ENCODE measurements around the gene HIRIP3.

Gene HIRIP3

DNA sequence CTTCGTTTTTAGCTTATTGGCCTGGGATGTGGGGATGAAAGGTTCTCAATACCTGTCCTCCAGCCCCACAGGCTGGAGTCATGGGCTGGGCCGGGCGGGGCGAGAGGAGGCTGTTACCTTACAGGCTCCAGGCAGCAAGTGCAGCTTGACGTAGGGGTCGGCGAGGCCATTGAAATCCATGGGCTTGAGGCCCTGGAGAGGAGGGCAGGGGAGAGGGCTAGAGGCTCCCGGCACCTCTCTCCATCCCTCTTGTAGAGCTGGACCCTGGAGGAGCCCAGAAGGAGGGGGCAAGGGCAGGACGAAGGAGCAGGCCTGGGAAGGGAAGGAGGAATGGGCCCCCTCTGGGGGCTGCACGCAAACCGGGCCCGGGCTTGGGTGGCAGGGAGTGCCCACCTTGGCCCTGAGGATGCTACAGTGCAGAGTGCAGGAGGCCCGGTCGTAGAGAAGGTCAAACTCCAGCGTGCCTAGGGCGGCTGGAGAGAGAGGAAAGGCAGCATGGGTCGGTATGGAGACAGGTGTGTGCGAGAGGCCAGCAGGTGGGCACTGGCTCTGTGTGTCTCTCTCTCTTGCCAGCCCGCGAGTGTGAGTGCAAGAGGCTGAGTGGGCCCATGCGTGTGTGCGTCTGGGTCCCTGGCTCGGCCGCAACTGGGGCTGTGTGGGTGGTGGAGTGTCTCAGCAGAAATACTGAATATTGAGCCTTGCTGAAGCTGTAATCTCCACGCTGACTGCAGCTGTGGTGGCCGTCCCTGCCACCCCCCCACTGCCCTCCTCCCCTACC is 13.9 kb upstream of the HIRIP3 start:
- Histone ChIP-seq H3K4me2 (ENCODE audit: low read length) (no peak overlapping the region), H3K36me3 (ENCODE audit: control insufficient read depth, low read length) (peaks cover 8% of the 10 kb centered on the region), H4K20me1 (ENCODE audit: control insufficient read depth, insufficient read depth, low read depth, low read length) (no peaks in the 10 kb centered on the region), H3K27me3 (ENCODE audit: control insufficient read depth, low read length) (peaks cover 31% of the 10 kb centered on the region), H3K4me3 (ENCODE audit: low read length) (no peak overlapping the region), H3K4me1 (ENCODE audit: control insufficient read depth, low read length) (peaks cover 26% of the 10 kb centered on the region), H3K9me2 (replicated peaks; ENCODE audit: control insufficient read depth, low read length) (no peaks in the 10 kb centered on the region), H3K9me3 (ENCODE audit: control insufficient read depth, insufficient read depth, low read length) (no peaks in the 10 kb centered on the region), H3K79me2 (ENCODE audit: control insufficient read depth, low read length) (no peaks in the 10 kb centered on the region), H3F3A (ENCODE audit: control insufficient read depth, insufficient read depth) (no peaks in the 10 kb centered on the region), H3K27ac (ENCODE audit: low read depth, low read length) (no peak overlapping the region)
- no peak for TF ChIP-seq CTCF (IDR thresholded peaks at IDR 0.05; ENCODE audit: low read depth, low read length, poor library complexity, severe bottlenecking)
- no peak for TF ChIP-seq EZH2phosphoT487 (IDR thresholded peaks at IDR 0.05; ENCODE audit: borderline replicate concordance, low read length)

- H3K9me3 ChIP-seq (ENCODE audit: control insufficient read depth, insufficient read depth, low read length): no peaks in the 10 kb centered on the region
- no peak overlapping the region for H3K4me3 ChIP-seq (ENCODE audit: low read length)
Measured at GRCh38 chr16:30007378-30007895, 12.0 kb upstream of the HIRIP3 start.

GRCh38 chr16:30006659-30007377 is 11.4 kb upstream of the HIRIP3 start:
- Histone ChIP-seq H3K4me1 (ENCODE audit: control insufficient read depth, low read length) (peaks cover 15% of the 10 kb centered on the region), H3K36me3 (ENCODE audit: control insufficient read depth, low read length) (peaks cover 21% of the 10 kb centered on the region), H3K27ac (ENCODE audit: low read depth, low read length) (no peak overlapping the region), H3K79me2 (ENCODE audit: control insufficient read depth, low read length) (no peaks in the 10 kb centered on the region), H3K9me2 (replicated peaks; ENCODE audit: control insufficient read depth, low read length) (no peaks in the 10 kb centered on the region), H3F3A (ENCODE audit: control insufficient read depth, insufficient read depth) (no peaks in the 10 kb centered on the region), H3K27me3 (ENCODE audit: control insufficient read depth, low read length) (peaks cover 27% of the 10 kb centered on the region), H3K4me2 (ENCODE audit: low read length) (no peak overlapping the region), H4K20me1 (ENCODE audit: control insufficient read depth, insufficient read depth, low read depth, low read length) (no peaks in the 10 kb centered on the region), H3K9me3 (ENCODE audit: control insufficient read depth, insufficient read depth, low read length) (no peaks in the 10 kb centered on the region), H3K4me3 (ENCODE audit: low read length) (no peak overlapping the region)
- TF ChIP-seq EZH2phosphoT487 (IDR thresholded peaks at IDR 0.05; ENCODE audit: borderline replicate concordance, low read length) (no peak), CTCF (IDR thresholded peaks at IDR 0.05; ENCODE audit: low read depth, low read length, poor library complexity, severe bottlenecking) (no peak)

More at GRCh38 chr16:30007378-30007895, 12.0 kb upstream of the HIRIP3 start:
- no peaks in the 10 kb centered on the region for H4K20me1 ChIP-seq (ENCODE audit: control insufficient read depth, insufficient read depth, low read depth, low read length)
- H3K4me1 ChIP-seq (ENCODE audit: control insufficient read depth, low read length): peaks cover 19% of the 10 kb centered on the region
- H3K36me3 ChIP-seq (ENCODE audit: control insufficient read depth, low read length): peaks cover 14% of the 10 kb centered on the region
- no peaks in the 10 kb centered on the region for H3K9me2 ChIP-seq (replicated peaks; ENCODE audit: control insufficient read depth, low read length)
- no peak for TF ChIP-seq CTCF (IDR thresholded peaks at IDR 0.05; ENCODE audit: low read depth, low read length, poor library complexity, severe bottlenecking)
- TF ChIP-seq EZH2phosphoT487 (IDR thresholded peaks at IDR 0.05; ENCODE audit: borderline replicate concordance, low read length): no peak
- H3K4me2 ChIP-seq (ENCODE audit: low read length): no peak overlapping the region
- no peaks in the 10 kb centered on the region for H3F3A ChIP-seq (ENCODE audit: control insufficient read depth, insufficient read depth)
- no peaks in the 10 kb centered on the region for H3K79me2 ChIP-seq (ENCODE audit: control insufficient read depth, low read length)
- H3K27me3 ChIP-seq (ENCODE audit: control insufficient read depth, low read length): peaks cover 31% of the 10 kb centered on the region
- no peak overlapping the region for H3K27ac ChIP-seq (ENCODE audit: low read depth, low read length)

All from DOHH2 (cell line).